ENCODE results near the gene RBM33.

- TF ChIP-seq, protein P1, sequence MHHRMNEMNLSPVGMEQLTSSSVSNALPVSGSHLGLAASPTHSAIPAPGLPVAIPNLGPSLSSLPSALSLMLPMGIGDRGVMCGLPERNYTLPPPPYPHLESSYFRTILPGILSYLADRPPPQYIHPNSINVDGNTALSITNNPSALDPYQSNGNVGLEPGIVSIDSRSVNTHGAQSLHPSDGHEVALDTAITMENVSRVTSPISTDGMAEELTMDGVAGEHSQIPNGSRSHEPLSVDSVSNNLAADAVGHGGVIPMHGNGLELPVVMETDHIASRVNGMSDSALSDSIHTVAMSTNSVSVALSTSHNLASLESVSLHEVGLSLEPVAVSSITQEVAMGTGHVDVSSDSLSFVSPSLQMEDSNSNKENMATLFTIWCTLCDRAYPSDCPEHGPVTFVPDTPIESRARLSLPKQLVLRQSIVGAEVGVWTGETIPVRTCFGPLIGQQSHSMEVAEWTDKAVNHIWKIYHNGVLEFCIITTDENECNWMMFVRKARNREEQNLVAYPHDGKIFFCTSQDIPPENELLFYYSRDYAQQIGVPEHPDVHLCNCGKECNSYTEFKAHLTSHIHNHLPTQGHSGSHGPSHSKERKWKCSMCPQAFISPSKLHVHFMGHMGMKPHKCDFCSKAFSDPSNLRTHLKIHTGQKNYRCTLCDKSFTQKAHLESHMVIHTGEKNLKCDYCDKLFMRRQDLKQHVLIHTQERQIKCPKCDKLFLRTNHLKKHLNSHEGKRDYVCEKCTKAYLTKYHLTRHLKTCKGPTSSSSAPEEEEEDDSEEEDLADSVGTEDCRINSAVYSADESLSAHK (tag by site-specific recombination; IDR thresholded peaks at IDR 0.05): no peak
- TF ChIP-seq, protein P2, sequence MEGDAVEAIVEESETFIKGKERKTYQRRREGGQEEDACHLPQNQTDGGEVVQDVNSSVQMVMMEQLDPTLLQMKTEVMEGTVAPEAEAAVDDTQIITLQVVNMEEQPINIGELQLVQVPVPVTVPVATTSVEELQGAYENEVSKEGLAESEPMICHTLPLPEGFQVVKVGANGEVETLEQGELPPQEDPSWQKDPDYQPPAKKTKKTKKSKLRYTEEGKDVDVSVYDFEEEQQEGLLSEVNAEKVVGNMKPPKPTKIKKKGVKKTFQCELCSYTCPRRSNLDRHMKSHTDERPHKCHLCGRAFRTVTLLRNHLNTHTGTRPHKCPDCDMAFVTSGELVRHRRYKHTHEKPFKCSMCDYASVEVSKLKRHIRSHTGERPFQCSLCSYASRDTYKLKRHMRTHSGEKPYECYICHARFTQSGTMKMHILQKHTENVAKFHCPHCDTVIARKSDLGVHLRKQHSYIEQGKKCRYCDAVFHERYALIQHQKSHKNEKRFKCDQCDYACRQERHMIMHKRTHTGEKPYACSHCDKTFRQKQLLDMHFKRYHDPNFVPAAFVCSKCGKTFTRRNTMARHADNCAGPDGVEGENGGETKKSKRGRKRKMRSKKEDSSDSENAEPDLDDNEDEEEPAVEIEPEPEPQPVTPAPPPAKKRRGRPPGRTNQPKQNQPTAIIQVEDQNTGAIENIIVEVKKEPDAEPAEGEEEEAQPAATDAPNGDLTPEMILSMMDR (tag by site-specific recombination; IDR thresholded peaks at IDR 0.05): no peak
- TF ChIP-seq ZNF18 (tag by site-specific recombination; IDR thresholded peaks at IDR 0.05): no peak
- TF ChIP-seq PATZ1 (tag by site-specific recombination; IDR thresholded peaks at IDR 0.05): no peak
- TF ChIP-seq, protein P3, sequence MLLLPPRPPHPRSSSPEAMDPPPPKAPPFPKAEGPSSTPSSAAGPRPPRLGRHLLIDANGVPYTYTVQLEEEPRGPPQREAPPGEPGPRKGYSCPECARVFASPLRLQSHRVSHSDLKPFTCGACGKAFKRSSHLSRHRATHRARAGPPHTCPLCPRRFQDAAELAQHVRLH (tag by site-specific recombination; IDR thresholded peaks at IDR 0.05): no peak
- TF ChIP-seq ZNF558 (tag by site-specific recombination; IDR thresholded peaks at IDR 0.05): no peak
- TF ChIP-seq, protein P4, sequence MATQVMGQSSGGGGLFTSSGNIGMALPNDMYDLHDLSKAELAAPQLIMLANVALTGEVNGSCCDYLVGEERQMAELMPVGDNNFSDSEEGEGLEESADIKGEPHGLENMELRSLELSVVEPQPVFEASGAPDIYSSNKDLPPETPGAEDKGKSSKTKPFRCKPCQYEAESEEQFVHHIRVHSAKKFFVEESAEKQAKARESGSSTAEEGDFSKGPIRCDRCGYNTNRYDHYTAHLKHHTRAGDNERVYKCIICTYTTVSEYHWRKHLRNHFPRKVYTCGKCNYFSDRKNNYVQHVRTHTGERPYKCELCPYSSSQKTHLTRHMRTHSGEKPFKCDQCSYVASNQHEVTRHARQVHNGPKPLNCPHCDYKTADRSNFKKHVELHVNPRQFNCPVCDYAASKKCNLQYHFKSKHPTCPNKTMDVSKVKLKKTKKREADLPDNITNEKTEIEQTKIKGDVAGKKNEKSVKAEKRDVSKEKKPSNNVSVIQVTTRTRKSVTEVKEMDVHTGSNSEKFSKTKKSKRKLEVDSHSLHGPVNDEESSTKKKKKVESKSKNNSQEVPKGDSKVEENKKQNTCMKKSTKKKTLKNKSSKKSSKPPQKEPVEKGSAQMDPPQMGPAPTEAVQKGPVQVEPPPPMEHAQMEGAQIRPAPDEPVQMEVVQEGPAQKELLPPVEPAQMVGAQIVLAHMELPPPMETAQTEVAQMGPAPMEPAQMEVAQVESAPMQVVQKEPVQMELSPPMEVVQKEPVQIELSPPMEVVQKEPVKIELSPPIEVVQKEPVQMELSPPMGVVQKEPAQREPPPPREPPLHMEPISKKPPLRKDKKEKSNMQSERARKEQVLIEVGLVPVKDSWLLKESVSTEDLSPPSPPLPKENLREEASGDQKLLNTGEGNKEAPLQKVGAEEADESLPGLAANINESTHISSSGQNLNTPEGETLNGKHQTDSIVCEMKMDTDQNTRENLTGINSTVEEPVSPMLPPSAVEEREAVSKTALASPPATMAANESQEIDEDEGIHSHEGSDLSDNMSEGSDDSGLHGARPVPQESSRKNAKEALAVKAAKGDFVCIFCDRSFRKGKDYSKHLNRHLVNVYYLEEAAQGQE (tag by site-specific recombination; IDR thresholded peaks at IDR 0.05): no peak
- TF ChIP-seq GLI4 (tag by site-specific recombination; IDR thresholded peaks at IDR 0.05): no peak
- no peak for TF ChIP-seq TCF7L2 (IDR thresholded peaks at IDR 0.05; ENCODE audit: borderline replicate concordance, low read depth, low read length)
These were observed 90.0 kb downstream of the RBM33 start for GRCh38 chr7:155734445-155734809.
